ENCODE data around the gene CCDC106.

CCDC106 gene

DNA sequence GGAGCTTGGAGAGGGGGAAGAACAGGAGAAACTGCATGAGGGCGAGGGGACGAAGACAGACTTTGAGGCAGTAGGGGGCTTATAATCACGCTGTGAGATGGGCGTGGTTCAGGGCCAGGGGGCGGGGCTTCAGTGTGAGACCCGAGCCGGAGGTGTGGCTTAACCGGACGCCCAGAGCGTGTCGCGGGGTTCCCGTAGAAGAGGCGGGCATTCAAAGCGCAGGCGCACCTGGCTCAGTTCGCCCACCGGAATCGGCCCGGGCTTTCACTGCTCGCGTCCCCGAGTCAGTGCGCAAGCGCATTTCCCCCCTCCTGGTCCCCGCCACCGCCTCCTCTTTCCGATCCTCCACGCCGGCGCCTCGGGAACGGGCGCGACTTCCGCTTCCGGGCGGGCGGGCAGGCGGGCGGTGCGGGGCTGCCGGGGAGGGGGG lies 42.8 kb upstream of the CCDC106 start:
- Histone ChIP-seq H3K36me3 (ENCODE audit: insufficient read depth, low read depth, low read length) (peaks cover 20% of the 10 kb centered on the region; the same call in 1 of the 2 replicates), H3K4me1 (ENCODE audit: insufficient read depth, low read length) (peaks cover 10% of the 10 kb centered on the region; the same call in 1 of the 2 replicates), H3K9me3 (ENCODE audit: insufficient read depth, low read depth, low read length) (no peaks in the 10 kb centered on the region), H3K4me3 (ENCODE audit: low read length) (peak overlapping the region; percentile 97; the same call in 1 of the 2 replicates), H3K27ac (ENCODE audit: low read length) (no peak overlapping the region), H3K27me3 (ENCODE audit: insufficient read depth, low read length) (no peaks in the 10 kb centered on the region), H3K9ac (ENCODE audit: low read depth, low read length) (peak overlapping the region; percentile 78; the same call in 1 of the 2 replicates)

GRCh38 chr19:55605637-55606470 lies 42.2 kb upstream of the CCDC106 start, which contains the start of gene ZNF865:
Gene ZNF865, plus strand, starts transcription at chr19:55605647. Its CDS starts 7,972 bp downstream, at chr19:55613619.
- peaks cover 21% of the 10 kb centered on the region; the same call in 1 of the 2 replicates for H3K36me3 ChIP-seq (ENCODE audit: insufficient read depth, low read depth, low read length)
- peak within 1 kb of the TSS; percentile 67 for H3K27ac ChIP-seq (ENCODE audit: low read length)
- H3K9ac ChIP-seq (ENCODE audit: low read depth, low read length), result peak within 1 kb of the TSS; percentile 97
- peaks cover 9% of the 10 kb centered on the region; the same call in 1 of the 2 replicates for H3K4me1 ChIP-seq (ENCODE audit: insufficient read depth, low read length)
- no peaks in the 10 kb centered on the region for H3K9me3 ChIP-seq (ENCODE audit: insufficient read depth, low read depth, low read length)
- no peaks in the 10 kb centered on the region for H3K27me3 ChIP-seq (ENCODE audit: insufficient read depth, low read length)
- H3K4me3 ChIP-seq (ENCODE audit: low read length), result peak within 1 kb of the TSS; percentile 97

GRCh38 chr19:55606471-55606787 lies 41.6 kb upstream of the CCDC106 start:
- H3K4me1 ChIP-seq (ENCODE audit: insufficient read depth, low read length), result peaks cover 5% of the 10 kb centered on the region; the same call in 1 of the 2 replicates
- peak overlapping the region; percentile 15 for H3K27ac ChIP-seq (ENCODE audit: low read length)
- peak overlapping the region; percentile 97; the same call in 1 of the 2 replicates for H3K9ac ChIP-seq (ENCODE audit: low read depth, low read length)
- H3K9me3 ChIP-seq (ENCODE audit: insufficient read depth, low read depth, low read length), result no peaks in the 10 kb centered on the region
- H3K27me3 ChIP-seq (ENCODE audit: insufficient read depth, low read length), result no peaks in the 10 kb centered on the region
- H3K36me3 ChIP-seq (ENCODE audit: insufficient read depth, low read depth, low read length), result peaks cover 21% of the 10 kb centered on the region; the same call in 1 of the 2 replicates
- peak overlapping the region; percentile 97 for H3K4me3 ChIP-seq (ENCODE audit: low read length)

DNA sequence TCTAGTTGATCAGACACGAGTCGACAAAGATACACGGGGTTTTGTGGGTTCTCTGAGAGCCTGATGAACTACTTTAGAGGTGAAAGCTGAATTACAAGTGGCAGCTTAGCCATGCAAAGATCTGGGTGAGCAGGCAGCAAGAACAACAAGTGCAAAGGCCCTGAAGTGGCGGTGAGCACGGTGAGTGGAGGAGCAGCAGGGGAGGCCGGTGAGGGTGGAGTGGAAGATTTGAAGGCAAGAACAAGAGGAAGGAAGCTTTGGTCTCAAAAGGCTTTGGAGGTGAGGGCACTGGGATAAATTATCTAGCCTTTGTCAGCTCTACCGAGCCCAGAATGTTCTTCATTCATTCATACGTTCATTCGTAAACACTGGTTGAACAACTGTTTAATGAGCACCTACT lies 41.2 kb upstream of the CCDC106 start:
- peak overlapping the region; percentile 97; the same call in 1 of the 2 replicates for H3K9ac ChIP-seq (ENCODE audit: low read depth, low read length)
- H3K9me3 ChIP-seq (ENCODE audit: insufficient read depth, low read depth, low read length), result no peaks in the 10 kb centered on the region
- peak overlapping the region; percentile 97 for H3K4me3 ChIP-seq (ENCODE audit: low read length)
- peaks cover 21% of the 10 kb centered on the region; the same call in 1 of the 2 replicates for H3K36me3 ChIP-seq (ENCODE audit: insufficient read depth, low read depth, low read length)
- H3K4me1 ChIP-seq (ENCODE audit: insufficient read depth, low read length), result peaks cover 5% of the 10 kb centered on the region; the same call in 1 of the 2 replicates
- H3K27me3 ChIP-seq (ENCODE audit: insufficient read depth, low read length), result no peaks in the 10 kb centered on the region
- peak overlapping the region; percentile 15 for H3K27ac ChIP-seq (ENCODE audit: low read length)

GRCh38 chr19:55609326-55609725 lies 38.7 kb upstream of the CCDC106 start:
- Histone ChIP-seq H3K9me3 (ENCODE audit: insufficient read depth, low read depth, low read length) (no peaks in the 10 kb centered on the region), H3K4me1 (ENCODE audit: insufficient read depth, low read length) (peaks cover 5% of the 10 kb centered on the region; the same call in 1 of the 2 replicates), H3K36me3 (ENCODE audit: insufficient read depth, low read depth, low read length) (peaks cover 21% of the 10 kb centered on the region; the same call in 1 of the 2 replicates), H3K9ac (ENCODE audit: low read depth, low read length) (no peak overlapping the region), H3K4me3 (ENCODE audit: low read length) (no peak overlapping the region), H3K27me3 (ENCODE audit: insufficient read depth, low read length) (no peaks in the 10 kb centered on the region), H3K27ac (ENCODE audit: low read length) (no peak overlapping the region)

DNA sequence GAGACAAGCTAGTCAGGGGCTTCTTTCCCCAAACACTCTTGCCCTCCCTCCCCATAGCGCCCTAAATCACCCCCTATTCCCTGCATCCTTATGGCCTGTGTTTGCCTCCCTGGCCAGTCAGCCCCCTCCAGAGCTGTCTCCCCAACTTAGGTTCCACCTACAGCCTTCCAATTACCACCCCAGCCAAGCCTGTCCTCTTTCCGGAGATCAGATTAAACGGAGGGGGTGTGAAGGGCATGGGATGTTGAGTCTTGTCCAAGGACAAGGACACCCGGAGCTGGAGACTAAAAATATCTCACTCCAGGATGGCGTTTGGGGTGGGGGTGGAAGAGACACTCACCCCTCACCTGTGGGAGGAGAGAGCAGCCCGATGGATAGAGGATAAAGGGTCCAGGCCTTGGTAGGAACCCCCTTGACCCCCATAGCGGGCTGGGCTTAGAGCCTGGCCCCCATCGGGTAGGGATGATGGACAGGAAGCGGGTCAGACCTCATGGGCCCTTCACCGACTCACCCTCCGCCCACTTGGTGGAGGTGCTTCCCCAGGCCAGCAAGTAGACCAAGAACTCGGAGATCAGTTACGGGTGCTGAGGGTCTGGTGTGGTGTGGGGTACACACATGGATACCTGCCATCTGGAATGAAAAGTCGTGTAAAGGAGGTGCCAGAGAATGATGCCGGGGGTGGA lies 36.6 kb upstream of the CCDC106 start:
- H3K36me3 ChIP-seq (ENCODE audit: insufficient read depth, low read depth, low read length), result peaks cover 29% of the 10 kb centered on the region; the same call in 1 of the 2 replicates
- no peaks in the 10 kb centered on the region for H3K27me3 ChIP-seq (ENCODE audit: insufficient read depth, low read length)
- no peaks in the 10 kb centered on the region for H3K9me3 ChIP-seq (ENCODE audit: insufficient read depth, low read depth, low read length)
- H3K27ac ChIP-seq (ENCODE audit: low read length), result no peak overlapping the region
- H3K4me1 ChIP-seq (ENCODE audit: insufficient read depth, low read length), result peaks cover 4% of the 10 kb centered on the region; the same call in 1 of the 2 replicates
- H3K4me3 ChIP-seq (ENCODE audit: low read length), result no peak overlapping the region
- H3K9ac ChIP-seq (ENCODE audit: low read depth, low read length), result no peak overlapping the region

GRCh38 chr19:55611983-55612645 lies 35.9 kb upstream of the CCDC106 start:
- H3K9me3 ChIP-seq (ENCODE audit: insufficient read depth, low read depth, low read length), result no peaks in the 10 kb centered on the region
- H3K9ac ChIP-seq (ENCODE audit: low read depth, low read length), result no peak overlapping the region
- no peak overlapping the region for H3K27ac ChIP-seq (ENCODE audit: low read length)
- H3K4me3 ChIP-seq (ENCODE audit: low read length), result no peak overlapping the region
- H3K27me3 ChIP-seq (ENCODE audit: insufficient read depth, low read length), result no peaks in the 10 kb centered on the region
- H3K36me3 ChIP-seq (ENCODE audit: insufficient read depth, low read depth, low read length), result peaks cover 32% of the 10 kb centered on the region; the same call in 1 of the 2 replicates
- no peaks in the 10 kb centered on the region for H3K4me1 ChIP-seq (ENCODE audit: insufficient read depth, low read length)

DNA sequence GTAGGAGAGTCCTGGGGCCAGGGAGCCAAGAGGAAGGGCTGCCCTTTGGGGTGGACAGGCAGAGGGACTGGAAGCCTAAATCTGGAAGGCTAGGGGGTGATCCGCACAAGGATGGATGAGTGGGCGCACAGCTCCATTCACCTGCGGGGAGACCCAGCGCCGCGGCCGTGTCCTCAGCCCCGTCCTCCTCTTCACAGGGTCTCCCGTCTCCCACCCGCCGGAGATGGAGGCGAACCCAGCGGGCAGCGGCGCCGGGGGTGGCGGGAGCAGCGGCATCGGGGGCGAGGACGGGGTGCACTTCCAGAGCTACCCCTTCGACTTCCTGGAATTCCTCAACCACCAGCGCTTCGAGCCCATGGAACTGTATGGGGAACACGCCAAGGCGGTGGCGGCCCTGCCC lies 34.6 kb upstream of the CCDC106 start:
- H3K4me1 ChIP-seq (ENCODE audit: insufficient read depth, low read length), result no peaks in the 10 kb centered on the region
- no peak overlapping the region for H3K9ac ChIP-seq (ENCODE audit: low read depth, low read length)
- peaks cover 33% of the 10 kb centered on the region; the same call in 1 of the 2 replicates for H3K36me3 ChIP-seq (ENCODE audit: insufficient read depth, low read depth, low read length)
- H3K27me3 ChIP-seq (ENCODE audit: insufficient read depth, low read length), result no peaks in the 10 kb centered on the region
- H3K4me3 ChIP-seq (ENCODE audit: low read length), result no peak overlapping the region
- no peak overlapping the region for H3K27ac ChIP-seq (ENCODE audit: low read length)
- no peaks in the 10 kb centered on the region for H3K9me3 ChIP-seq (ENCODE audit: insufficient read depth, low read depth, low read length)

DNA sequence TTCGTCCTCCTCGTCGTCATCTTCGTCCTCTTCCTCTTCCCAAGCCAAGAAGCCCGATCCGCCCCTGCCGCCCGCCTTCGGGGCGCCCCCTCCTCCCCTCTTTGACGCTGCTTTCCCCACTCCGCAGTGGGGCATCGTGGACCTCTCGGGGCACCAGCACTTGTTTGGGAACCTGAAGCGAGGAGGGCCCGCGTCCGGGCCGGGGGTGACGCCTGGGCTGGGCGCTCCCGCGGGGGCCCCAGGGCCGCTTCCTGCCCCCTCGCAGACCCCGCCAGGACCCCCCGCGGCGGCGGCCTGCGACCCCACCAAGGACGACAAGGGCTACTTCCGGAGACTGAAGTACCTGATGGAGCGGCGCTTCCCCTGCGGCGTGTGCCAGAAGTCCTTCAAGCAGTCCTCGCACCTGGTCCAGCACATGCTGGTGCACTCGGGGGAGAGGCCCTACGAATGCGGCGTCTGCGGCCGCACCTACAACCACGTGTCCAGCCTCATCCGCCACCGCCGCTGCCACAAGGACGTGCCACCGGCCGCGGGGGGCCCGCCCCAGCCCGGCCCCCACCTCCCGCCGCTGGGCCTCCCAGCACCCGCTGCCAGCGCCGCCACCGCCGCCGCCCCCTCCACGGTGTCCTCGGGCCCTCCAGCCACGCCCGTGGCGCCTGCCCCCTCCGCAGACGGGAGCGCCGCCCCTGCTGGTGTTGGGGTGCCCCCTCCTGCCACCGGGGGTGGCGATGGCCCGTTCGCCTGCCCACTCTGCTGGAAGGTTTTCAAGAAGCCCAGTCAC lies 33.9 kb upstream of the CCDC106 start:
- Histone ChIP-seq H3K9me3 (ENCODE audit: insufficient read depth, low read depth, low read length) (no peaks in the 10 kb centered on the region), H3K27me3 (ENCODE audit: insufficient read depth, low read length) (no peaks in the 10 kb centered on the region), H3K9ac (ENCODE audit: low read depth, low read length) (no peak overlapping the region), H3K4me3 (ENCODE audit: low read length) (no peak overlapping the region), H3K27ac (ENCODE audit: low read length) (no peak overlapping the region), H3K36me3 (ENCODE audit: insufficient read depth, low read depth, low read length) (peaks cover 33% of the 10 kb centered on the region; the same call in 1 of the 2 replicates), H3K4me1 (ENCODE audit: insufficient read depth, low read length) (no peaks in the 10 kb centered on the region)

DNA sequence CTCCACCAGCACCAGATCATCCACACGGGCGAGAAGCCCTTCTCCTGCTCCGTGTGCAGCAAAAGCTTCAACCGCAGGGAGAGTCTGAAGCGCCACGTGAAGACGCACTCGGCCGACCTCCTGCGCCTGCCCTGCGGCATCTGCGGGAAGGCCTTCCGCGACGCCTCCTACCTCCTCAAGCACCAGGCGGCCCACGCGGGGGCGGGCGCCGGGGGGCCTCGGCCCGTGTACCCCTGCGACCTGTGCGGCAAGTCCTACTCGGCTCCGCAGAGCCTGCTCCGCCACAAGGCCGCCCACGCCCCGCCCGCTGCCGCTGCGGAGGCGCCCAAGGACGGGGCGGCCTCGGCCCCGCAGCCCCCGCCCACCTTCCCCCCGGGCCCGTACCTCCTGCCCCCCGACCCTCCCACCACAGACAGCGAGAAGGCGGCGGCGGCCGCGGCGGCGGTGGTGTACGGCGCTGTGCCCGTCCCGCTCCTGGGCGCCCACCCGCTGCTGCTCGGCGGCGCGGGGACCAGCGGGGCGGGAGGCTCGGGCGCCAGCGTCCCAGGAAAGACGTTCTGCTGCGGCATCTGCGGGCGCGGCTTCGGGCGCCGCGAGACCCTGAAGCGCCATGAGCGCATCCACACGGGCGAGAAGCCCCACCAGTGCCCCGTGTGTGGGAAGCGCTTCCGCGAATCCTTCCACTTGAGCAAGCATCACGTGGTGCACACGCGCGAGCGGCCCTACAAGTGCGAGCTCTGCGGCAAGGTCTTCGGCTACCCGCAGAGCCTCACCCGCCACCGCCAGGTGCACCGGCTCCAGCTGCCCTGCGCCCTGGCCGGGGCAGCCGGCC lies 33.1 kb upstream of the CCDC106 start:
- peaks cover 25% of the 10 kb centered on the region; the same call in 1 of the 2 replicates for H3K36me3 ChIP-seq (ENCODE audit: insufficient read depth, low read depth, low read length)
- no peak overlapping the region for H3K4me3 ChIP-seq (ENCODE audit: low read length)
- no peaks in the 10 kb centered on the region for H3K9me3 ChIP-seq (ENCODE audit: insufficient read depth, low read depth, low read length)
- no peak overlapping the region for H3K9ac ChIP-seq (ENCODE audit: low read depth, low read length)
- H3K27ac ChIP-seq (ENCODE audit: low read length), result no peak overlapping the region
- H3K4me1 ChIP-seq (ENCODE audit: insufficient read depth, low read length), result no peaks in the 10 kb centered on the region
- no peaks in the 10 kb centered on the region for H3K27me3 ChIP-seq (ENCODE audit: insufficient read depth, low read length)
